GM18867 (cell line): ENCODE measurements around the gene SMPD3.

Experiments
- ATAC-seq: cut with Tn5 transposase; IDR thresholded peaks from one replicate; pipeline ENCODE4 v1.9.1; 2021; ENCODE audit warnings: mild to moderate bottlenecking, moderate library complexity; ENCODE audit not compliant: unreplicated experiment

Gene SMPD3

DNA sequence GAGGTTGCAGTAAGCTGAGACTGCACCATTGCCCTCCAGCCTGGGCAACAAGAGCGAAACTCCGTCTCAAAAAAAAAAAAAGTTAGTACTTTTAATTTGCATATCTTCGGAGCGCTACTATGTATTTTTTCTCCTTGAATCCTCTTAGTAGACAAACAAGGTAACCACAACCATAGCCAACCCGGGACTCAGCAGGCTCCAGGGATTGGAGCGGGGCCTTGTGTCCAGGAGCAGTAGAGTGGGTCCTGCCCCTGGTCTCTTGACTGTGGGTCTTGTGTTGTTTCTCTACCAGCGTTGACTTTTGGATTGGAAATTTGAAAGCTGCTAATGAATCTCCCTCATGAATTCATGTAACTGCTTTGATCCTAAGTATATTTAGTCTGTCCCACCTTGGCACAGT, 105.2 kb downstream of the SMPD3 start:
- ATAC-seq, result no peak

DNA sequence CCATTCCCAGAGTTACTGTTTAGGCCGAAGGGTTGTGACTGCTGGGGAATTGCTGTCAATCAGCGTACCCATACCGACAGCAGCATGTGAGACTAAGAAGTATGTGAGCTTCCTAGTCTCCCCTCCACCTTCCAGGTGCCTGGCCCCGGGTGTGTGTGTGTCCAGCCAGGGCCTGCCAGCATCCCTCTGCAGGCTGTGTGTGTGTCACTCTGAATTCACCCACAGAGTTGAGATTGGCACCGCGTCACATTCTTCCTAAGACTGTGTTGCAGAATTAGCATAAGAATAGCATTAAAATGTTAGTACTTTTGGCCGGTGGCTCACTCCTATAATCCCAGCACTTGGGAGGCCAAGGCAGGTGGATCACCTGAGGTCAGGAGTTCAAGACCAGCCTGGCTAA, 105.7 kb downstream of the SMPD3 start:
- no peak for ATAC-seq

DNA sequence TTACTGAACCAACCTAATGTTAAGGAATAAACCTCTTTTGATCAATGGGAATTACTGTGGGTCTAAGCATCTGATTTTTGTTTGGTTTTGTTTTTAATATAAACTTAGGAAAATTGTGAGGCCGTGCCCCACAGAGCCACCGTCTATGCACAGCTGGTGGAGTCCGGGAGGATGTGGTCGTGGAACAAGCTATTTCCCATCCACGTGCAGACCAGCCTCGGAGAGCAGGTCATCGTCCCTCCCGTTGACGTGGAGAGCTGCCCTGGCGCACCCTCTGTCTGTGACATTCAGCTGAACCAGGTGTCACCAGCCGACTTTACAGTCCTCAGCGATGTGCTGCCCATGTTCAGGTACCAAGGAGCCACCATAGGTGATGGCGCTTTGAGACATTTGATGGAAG, 109.1 kb downstream of the SMPD3 start:
- ATAC-seq, result no peak

GRCh38 chr16:68338326-68339119, 109.8 kb downstream of the SMPD3 start:
- ATAC-seq, result no peak

GRCh38 chr16:68335175-68335574, 113.1 kb downstream of the SMPD3 start:
- no peak for ATAC-seq

DNA sequence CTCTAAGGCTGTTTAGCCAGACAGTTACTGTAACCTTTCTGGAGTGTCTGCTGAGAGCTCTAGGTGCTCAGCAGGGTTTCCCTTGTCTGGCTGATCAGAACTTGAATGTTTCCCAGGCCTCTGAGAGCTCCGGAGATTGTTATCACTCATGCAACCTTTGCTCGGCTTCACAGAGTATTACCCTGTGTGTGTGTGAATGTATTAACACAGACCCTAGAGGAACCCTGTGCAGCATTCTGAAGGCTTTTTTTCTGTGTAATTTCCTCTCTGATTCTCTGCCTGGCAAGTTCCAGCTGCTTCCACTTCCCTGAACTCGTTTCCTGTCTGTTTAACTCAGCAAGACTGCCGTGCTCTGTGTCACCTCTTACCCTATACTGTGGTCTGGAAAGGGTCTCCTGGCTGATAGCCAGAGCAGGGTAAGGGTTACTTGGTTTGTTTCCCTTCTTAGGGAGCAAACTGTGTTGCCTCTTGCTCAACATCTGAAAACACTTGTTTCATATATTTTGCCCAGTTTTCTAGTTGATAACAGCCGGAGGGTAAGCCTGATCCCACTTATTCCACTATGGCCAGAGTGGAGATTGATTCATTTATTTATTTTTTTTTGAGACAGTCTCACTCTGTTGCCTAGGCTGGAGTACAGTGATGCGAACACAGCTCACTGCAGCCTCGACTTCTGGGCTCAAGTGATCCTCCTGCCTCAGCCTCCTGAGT, 115.7 kb downstream of the SMPD3 start:
- ATAC-seq, result no peak

- no peak for ATAC-seq
Observed at GRCh38 chr16:68331879-68332410, 116.4 kb downstream of the SMPD3 start.

GRCh38 chr16:68328860-68329390, 119.4 kb downstream of the SMPD3 start:
- ATAC-seq, result no peak

- ATAC-seq, result peak; percentile 73
Observed at GRCh38 chr16:68328151-68328859, 120.0 kb downstream of the SMPD3 start.

GRCh38 chr16:68324780-68325357, 123.4 kb downstream of the SMPD3 start:
- no peak for ATAC-seq

DNA sequence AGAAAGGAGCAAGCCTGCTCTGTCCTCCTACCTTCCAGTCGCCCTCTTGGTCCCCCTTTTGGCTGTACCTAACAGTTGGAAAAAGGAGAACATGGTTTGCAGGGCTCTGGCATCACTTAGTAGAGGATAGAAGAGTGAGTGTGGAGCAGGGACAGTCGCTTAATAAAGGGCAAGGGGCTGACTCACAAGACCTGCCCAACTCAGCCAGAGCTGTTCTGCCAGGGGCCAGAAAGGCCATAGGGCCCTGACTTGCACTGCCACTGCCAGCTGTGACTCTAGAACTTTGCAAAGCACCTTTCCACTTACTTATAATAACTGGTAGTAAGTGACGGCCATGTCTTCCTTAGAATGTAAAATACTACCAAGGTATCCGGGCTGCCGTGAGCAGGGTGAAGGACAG, 124.0 kb downstream of the SMPD3 start:
- no peak for ATAC-seq

DNA sequence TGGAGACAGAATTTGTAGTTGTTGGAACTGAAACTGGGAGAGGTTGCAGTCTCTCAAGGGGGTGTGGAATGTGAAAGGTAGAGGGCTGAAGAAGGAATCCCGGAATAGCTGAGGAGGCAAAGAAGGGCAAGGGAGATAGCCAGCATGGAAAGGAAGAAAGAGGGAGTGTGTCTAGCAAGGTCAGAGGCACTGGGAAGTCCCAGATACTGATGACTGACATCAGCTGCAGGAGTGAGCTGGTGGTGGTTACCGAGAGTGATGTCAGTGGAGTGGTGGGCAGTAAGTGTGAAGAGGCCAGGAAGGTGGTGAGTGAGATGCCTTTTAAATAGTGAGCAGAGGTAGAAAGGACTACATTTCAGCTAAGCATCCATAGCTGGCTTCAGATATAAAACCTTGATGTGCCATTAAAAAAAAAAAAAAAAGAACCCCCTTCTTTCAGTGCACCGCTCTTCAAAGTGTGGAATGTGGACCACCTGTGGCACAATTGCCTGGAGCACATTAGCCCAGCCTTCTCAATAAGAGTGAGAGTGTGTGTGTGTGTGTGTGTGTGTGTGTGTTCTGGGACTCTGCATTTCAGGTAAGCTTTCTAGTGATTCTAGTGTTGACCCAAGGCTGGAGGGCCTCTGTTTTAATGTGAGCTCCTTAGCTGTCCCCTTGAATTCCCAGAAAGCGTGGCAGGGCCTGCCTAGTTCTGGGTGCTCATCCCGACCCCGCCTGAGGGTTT, 129.0 kb downstream of the SMPD3 start:
- ATAC-seq, result peak; percentile 65

DNA sequence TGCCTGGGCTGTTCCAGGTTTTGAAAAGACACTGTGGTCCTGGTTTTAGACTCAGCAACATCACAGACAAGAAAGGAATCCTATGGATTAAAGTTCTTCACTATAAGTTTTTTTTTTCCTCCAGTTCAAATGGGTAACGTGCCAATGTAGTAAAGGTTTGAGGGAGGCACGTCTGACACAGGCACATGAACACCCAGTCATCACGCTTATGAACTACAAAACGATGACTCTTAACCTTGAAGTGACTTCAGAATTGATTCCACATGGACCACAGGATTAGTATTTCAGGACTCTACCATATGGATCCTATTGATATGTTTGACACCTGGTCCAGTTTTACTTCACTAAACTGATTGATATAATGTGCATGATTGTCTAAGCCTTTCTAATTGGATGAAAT, 135.2 kb downstream of the SMPD3 start:
- ATAC-seq, result no peak

DNA sequence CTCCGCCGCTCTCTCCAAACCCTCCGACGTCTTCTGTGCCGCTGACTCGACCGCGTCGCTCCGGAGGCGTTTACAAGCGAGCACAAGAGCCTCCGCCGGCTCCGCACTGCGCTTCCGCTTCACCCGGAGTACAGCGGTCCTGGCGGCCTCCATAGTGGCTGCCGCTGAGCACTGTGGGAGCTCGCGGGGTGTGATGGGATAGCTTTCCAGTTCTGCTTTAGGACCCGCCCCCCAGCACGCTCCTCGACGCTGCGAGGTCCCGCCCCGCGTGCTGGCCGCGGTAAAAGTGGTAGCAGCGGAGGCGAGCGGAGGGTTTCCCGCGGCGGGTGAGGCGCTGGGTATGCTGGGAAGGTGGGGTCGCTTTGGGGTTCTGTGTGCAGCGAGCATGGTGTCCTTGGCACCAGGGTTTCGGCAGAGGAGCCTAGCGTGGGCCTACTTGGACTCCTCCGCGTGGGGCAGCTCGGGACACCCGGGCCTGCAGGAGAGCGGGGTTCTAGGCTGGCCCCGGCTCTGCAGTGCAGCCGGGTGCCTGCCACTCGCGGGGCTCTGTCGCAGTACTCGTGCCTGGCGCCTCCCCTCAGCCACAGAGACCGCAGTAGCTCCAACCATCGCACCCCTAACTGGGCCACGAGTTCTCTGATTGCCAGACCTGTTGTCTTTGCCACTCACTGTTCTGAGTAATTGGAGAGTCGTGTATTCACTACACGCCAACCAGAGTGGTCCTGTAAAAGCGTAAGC, 137.4 kb downstream of the SMPD3 start, which contains the start of the genes PRMT7 and SLC7A6OS:
TSS of gene PRMT7 (plus strand) at position 246 of the 738 bp plus-strand sequence. CDS start 4,961 bp downstream, outside the sequence.
TSS of gene SLC7A6OS (minus strand) at position 173 of the 738 bp plus-strand sequence. CDS start at position 153, 20 bp downstream.
- ATAC-seq, result peak; percentile 95

GRCh38 chr16:68310437-68310773, 137.9 kb downstream of the SMPD3 start:
- ATAC-seq, result peak; percentile 29

DNA sequence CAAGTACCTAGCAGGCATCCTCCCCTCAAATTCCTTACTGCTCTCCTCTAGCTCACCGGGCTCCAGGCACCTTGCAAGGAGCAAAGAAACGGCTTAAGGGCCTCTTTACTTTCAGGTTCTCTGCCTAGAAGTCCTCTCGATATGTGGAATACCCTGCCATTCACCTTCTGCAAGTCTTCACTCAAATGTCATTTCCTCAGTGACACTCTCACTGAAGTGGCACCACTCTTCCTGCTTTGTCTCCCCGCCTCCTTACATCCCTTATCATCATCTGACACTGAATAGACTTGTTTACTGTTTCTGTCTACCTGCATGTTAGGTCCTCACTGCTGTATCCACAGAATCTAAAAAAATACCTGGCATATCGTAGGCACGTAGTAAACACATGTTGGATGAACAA, 138.5 kb downstream of the SMPD3 start:
- ATAC-seq, result no peak
